ENCODE results near the gene HIP1. TPM values are rescaled to one million over a fixed set of nuclear protein-coding genes. Genes with fewer than 3 reads are reported as not detected.

HIP1 gene
- total and polyA plus RNA-seq, 2 of the 13 experiments (the other 11 are each of a cell fraction or from before 2014, with no cell fraction given): 4.5 to 6.2 TPM

DNA sequence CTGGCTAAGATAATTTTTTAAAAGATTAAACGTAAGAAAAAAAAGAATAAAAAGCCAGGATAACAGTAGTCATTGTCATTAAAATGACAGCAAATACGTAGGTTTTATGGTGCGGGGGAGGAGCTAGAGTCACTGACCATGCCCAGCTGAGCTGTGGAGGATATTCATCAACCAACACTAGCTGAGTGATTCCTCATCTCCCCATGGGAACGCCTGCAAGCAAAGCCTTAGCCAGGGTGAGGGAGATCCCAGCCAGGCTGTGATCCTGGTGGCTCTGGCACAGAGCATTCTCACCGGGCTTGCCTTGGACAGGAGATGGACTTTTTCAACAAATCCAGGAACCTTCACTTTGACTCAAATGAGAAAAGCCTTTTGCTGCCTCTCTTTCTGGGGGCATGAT, 94.2 kb downstream of the HIP1 start:
- H3K27ac ChIP-seq (ENCODE audit: extremely low read length, insufficient read depth, low read length): no peak overlapping the region
- H3K9me3 ChIP-seq (ENCODE audit: low read length): peaks cover 8% of the 10 kb centered on the region
- H3K4me3 ChIP-seq (replicated peaks in 1 of 3; ENCODE audit: insufficient read depth in 1 of 3, low read depth in 2 of 3, low read length in 3 of 3): no peak overlapping the region
- no peaks in the 10 kb centered on the region for H3K79me2 ChIP-seq (ENCODE audit: insufficient read depth, low read length)
- intact Hi-C loops (cut with micrococcal nuclease; ENCODE audit: unreplicated experiment): loop anchor here (5.0 to 10.0 kb wide), 2 partner anchors 43 to 110 kb away; no protein-coding TSS in a partner anchor
- ATAC-seq (no peak), DNase-seq (ENCODE audit: low spot score) (no peak), FAIRE-seq (no peak)
- no peak for TF ChIP-seq ZFP90 (CRISPR knock-in tag; IDR thresholded peaks at IDR 0.05; ENCODE audit: borderline replicate concordance)
- TF ChIP-seq SCMH1 (CRISPR knock-in tag; IDR thresholded peaks at IDR 0.05; ENCODE audit: borderline replicate concordance): no peak
- no peak overlapping the region for H2AFZ ChIP-seq (ENCODE audit: low read length)
- no peaks in the 10 kb centered on the region for H3K36me3 ChIP-seq (replicated peaks in 1 of 2; ENCODE audit: control insufficient read depth in 1 of 2, insufficient read depth in 2 of 2, low read length in 2 of 2)
- no peak overlapping the region for H3K9ac ChIP-seq (ENCODE audit: insufficient read depth, low read depth, low read length)
- ChIA-PET CTCF (ENCODE audit: low intra/inter-chr PET ratio, low total read pairs) (no interaction called here), POLR2A (no interaction called here)
- in situ Hi-C loops (cut with HindIII; ENCODE audit: extremely low pct_ligation_motif_present, low pct_unique_long_range_greater_than_20kb): no loop called here
- H3K27me3 ChIP-seq (ENCODE audit: control insufficient read depth in 1 of 2, insufficient read depth in 2 of 2, low read length in 2 of 2): no peaks in the 10 kb centered on the region
- no peak overlapping the region for H3K4me2 ChIP-seq (ENCODE audit: low read depth, low read length)
- no TSS peak for BruUV-seq (replicated peaks)
- H4K20me1 ChIP-seq (ENCODE audit: insufficient read depth, low read length): no peaks in the 10 kb centered on the region
- peaks cover 12% of the 10 kb centered on the region for H3K4me1 ChIP-seq (ENCODE audit: insufficient read depth, low read length)
- 80% methylated on average over 3 of the region's 5 CpGs for WGBS (ENCODE audit: low lambda C conversion rate)

GRCh38 chr7:75642810-75643486, 95.8 kb downstream of the HIP1 start:
- peaks cover 8% of the 10 kb centered on the region for H3K9me3 ChIP-seq (ENCODE audit: low read length)
- H3K27me3 ChIP-seq (ENCODE audit: control insufficient read depth in 1 of 2, insufficient read depth in 2 of 2, low read length in 2 of 2): no peaks in the 10 kb centered on the region
- ChIA-PET CTCF (ENCODE audit: low intra/inter-chr PET ratio, low total read pairs) (interaction anchor here (0.6 kb wide), 1 partner anchor 28 kb away, joined by 3 read pairs; no protein-coding TSS in a partner anchor), POLR2A (no interaction called here)
- WGBS (ENCODE audit: low lambda C conversion rate): 28% methylated on average over 9 of the region's 9 CpGs
- H3K27ac ChIP-seq (ENCODE audit: extremely low read length, insufficient read depth, low read length): no peak overlapping the region
- in situ Hi-C loops (cut with HindIII; ENCODE audit: extremely low pct_ligation_motif_present, low pct_unique_long_range_greater_than_20kb): no loop called here
- no peak overlapping the region for H3K4me3 ChIP-seq (replicated peaks in 1 of 3; ENCODE audit: insufficient read depth in 1 of 3, low read depth in 2 of 3, low read length in 3 of 3)
- H3K4me1 ChIP-seq (ENCODE audit: insufficient read depth, low read length): peaks cover 15% of the 10 kb centered on the region
- BruUV-seq (replicated peaks): no TSS peak
- intact Hi-C loops (cut with micrococcal nuclease; ENCODE audit: unreplicated experiment): loop anchor here (5.0 to 10.0 kb wide), 2 partner anchors 44 to 112 kb away; no protein-coding TSS in a partner anchor
- no peak overlapping the region for H3K9ac ChIP-seq (ENCODE audit: insufficient read depth, low read depth, low read length)
- ATAC-seq (peak; percentile 34; the same call in 1 of the 3 replicates), DNase-seq (ENCODE audit: low spot score) (peak; percentile 46), FAIRE-seq (no peak)
- no peaks in the 10 kb centered on the region for H4K20me1 ChIP-seq (ENCODE audit: insufficient read depth, low read length)
- no peaks in the 10 kb centered on the region for H3K36me3 ChIP-seq (replicated peaks in 1 of 2; ENCODE audit: control insufficient read depth in 1 of 2, insufficient read depth in 2 of 2, low read length in 2 of 2)
- no peak overlapping the region for H2AFZ ChIP-seq (ENCODE audit: low read length)
- H3K79me2 ChIP-seq (ENCODE audit: insufficient read depth, low read length): no peaks in the 10 kb centered on the region
- H3K4me2 ChIP-seq (ENCODE audit: low read depth, low read length): no peak overlapping the region
- no peak for TF ChIP-seq FOXK1 (CRISPR knock-in tag; IDR thresholded peaks at IDR 0.05; ENCODE audit: borderline replicate concordance, low read depth)
- no peak for TF ChIP-seq ZNF260 (CRISPR knock-in tag; IDR thresholded peaks at IDR 0.05; ENCODE audit: borderline replicate concordance, low read depth)
- TF ChIP-seq, protein P1, sequence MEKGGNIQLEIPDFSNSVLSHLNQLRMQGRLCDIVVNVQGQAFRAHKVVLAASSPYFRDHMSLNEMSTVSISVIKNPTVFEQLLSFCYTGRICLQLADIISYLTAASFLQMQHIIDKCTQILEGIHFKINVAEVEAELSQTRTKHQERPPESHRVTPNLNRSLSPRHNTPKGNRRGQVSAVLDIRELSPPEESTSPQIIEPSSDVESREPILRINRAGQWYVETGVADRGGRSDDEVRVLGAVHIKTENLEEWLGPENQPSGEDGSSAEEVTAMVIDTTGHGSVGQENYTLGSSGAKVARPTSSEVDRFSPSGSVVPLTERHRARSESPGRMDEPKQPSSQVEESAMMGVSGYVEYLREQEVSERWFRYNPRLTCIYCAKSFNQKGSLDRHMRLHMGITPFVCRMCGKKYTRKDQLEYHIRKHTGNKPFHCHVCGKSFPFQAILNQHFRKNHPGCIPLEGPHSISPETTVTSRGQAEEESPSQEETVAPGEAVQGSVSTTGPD (CRISPR knock-in tag; IDR thresholded peaks at IDR 0.05): no peak
- TF ChIP-seq SP1 (IDR thresholded peaks at IDR 0.05): no peak
- TF ChIP-seq SP1 (CRISPR knock-in tag; IDR thresholded peaks at IDR 0.05): peak; percentile 80
- TF ChIP-seq, protein P2, sequence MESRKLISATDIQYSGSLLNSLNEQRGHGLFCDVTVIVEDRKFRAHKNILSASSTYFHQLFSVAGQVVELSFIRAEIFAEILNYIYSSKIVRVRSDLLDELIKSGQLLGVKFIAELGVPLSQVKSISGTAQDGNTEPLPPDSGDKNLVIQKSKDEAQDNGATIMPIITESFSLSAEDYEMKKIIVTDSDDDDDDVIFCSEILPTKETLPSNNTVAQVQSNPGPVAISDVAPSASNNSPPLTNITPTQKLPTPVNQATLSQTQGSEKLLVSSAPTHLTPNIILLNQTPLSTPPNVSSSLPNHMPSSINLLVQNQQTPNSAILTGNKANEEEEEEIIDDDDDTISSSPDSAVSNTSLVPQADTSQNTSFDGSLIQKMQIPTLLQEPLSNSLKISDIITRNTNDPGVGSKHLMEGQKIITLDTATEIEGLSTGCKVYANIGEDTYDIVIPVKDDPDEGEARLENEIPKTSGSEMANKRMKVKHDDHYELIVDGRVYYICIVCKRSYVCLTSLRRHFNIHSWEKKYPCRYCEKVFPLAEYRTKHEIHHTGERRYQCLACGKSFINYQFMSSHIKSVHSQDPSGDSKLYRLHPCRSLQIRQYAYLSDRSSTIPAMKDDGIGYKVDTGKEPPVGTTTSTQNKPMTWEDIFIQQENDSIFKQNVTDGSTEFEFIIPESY (CRISPR knock-in tag; IDR thresholded peaks at IDR 0.05): peak; percentile 45; the same call in 1 of the 2 replicates
- no peak for TF ChIP-seq ZNF772 (CRISPR knock-in tag; IDR thresholded peaks at IDR 0.05)
- peak; percentile 77 for TF ChIP-seq STAG1 (CRISPR knock-in tag; IDR thresholded peaks at IDR 0.05)
- TF ChIP-seq RAD21 (CRISPR knock-in tag; IDR thresholded peaks at IDR 0.05): peak; percentile 55; the same call in 1 of the 2 replicates
- 0 out of 2 replicates have a peak, but pooled peaks have one; percentile 26 for TF ChIP-seq ATF7-NPFF (CRISPR knock-in tag; IDR thresholded peaks at IDR 0.05; ENCODE audit: low read depth)
- peak; percentile 62; the same call in 1 of the 2 replicates for TF ChIP-seq SMC3 (IDR thresholded peaks at IDR 0.05; ENCODE audit: low read length)
- no peak for TF ChIP-seq FOXC1 (CRISPR knock-in tag; IDR thresholded peaks at IDR 0.05; ENCODE audit: borderline replicate concordance)

Measured in HepG2 (cell line).